HG02623 (cell line): Measurements from ENCODE around the gene NEK6.
"Not testable (repeated sequence)": the region's sequence is repeated elsewhere in the genome, so short reads cannot be mapped to it uniquely, and the experiment has no call there.

Experiments used
- ATAC-seq: cut with Tn5 transposase; IDR thresholded peaks from one replicate; pipeline ENCODE4 v1.9.1; 2021; ENCODE audit warnings: moderate library complexity; ENCODE audit not compliant: unreplicated experiment

The NEK6 gene

DNA sequence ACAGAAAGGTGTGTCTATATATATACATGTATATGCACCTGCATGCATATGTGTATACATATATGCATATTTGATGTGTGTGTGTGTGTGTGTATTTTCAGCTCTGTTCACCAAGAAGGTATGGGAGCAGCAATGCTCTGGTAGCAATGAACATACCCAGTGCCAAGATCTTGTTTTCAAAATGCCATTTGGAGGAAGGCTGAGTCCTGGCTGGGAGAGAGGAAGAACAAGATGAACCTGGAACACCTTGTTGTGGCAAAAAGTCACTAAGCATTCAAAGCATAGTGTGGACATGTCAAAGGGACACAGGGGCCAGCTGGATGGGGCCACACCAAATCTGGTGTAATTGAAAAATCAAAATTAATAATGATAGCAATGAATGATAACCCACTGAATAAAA lies 31.8 kb upstream of the NEK6 start:
- ATAC-seq, result no peak

DNA sequence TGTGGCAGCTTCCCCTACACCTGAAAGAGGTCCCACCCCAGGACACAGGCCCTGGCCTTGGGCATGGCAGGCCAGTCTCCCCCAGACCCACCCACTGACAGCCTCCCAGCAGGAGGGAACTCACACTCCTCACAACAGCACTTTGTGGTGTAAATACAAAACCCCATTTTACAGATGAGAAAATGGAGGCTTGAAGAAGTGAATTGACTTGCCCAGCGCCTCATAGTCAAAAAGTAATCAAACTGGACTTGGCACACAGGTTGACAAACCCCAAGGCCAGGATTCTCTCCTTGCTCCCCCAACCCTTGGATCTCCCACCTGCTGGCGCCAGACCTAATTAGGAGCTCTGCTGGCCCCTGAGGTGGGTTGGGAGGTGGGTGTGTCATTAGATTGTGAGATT lies 29.2 kb upstream of the NEK6 start:
- ATAC-seq, result no peak

DNA sequence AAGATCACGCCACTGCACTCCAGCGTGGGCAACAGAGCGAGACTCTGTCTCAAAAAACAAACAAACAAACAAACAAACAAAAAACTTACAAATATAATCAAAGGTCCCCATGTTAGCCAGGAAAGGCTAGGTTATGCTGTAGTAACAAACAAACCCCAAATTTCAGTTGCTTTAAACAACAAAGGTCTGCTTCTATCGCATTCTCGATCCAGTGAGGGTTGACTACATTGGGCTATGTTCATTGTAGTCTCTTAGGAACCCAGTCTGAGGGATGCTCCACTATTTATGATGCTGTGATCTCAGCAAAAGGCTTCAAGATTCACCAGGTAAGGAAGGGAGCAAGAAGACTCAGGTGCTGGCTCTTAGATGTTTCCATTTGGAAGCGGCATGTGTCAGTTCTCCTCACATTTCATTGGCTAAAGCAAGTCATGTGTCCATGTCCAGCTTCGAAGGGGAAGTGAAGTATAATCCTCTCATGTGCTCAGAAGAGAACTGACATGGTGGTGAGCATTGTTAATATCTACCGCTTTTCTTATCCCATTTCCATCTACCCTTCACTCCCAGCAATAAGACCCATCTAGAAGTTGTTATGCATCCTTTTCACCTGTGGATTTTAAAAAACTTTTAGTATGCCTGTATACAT lies 26.5 kb upstream of the NEK6 start:
- no peak for ATAC-seq

DNA sequence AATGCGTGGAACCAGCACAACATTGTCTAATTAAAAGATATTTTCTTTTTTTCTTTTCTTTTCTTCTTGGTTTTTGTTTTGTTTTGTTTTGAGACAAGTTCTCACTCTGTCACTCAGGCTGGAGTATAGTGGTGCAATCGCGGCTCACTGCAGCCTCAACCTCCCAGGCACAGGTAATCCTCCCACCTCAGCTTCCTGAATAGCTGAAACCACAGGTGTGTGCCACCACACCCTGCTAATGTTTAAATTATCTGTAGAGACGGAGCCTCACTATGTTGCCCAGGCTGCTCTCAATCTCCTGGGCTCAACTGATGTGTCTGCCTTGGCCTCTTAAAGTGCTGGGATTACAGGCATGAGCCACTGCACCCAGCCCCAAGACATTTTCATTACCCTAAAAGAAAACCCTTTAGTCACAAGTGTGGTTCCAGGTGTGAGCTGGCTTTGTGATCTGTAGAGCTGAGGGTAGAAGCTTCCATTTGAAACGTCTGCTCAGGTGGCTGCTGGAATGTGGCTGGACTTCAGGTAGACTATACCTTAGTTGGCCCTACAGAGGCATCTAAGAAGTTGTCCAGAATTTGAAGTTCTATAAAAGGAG lies 19.1 kb upstream of the NEK6 start:
- no peak for ATAC-seq

DNA sequence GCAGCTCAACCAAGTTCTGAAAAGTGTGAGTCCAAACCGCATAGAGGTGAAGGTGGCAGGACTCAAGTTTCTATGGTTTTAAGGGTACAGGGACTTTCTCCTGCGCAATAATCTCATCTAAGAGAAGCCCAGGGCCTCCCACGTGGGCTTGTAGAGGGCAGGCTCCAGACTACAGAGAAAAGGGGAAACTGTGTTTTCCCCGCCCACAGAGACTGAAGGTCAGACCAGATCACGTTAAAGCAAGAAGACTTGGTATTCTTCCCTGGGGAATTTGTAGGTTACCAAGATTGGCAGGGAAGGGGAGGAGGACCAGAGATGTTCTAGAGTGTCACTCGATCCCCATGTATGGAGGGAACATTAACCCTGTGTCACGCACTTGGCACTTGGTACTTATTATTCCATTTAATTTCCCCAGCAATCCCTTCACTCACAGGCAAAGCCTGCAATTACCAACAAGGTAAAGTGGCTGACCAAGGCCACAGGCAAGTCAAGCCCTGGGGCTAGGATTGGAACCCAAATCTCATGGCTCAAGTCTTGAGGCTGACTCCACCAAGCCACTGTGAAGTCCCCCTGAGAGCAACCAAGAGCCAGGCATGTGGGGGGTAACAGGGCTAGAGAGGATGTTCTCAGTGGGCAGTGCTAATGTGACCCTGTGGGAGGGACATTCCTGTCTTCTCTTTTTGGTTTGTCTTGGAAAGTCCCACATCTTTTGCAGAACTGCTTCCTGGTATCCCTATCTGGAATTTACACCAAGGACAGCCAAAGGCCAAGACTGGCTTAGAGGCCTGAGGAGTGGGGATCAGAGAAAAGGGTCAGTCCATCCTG lies 18.3 kb upstream of the NEK6 start:
- peak; percentile 61 for ATAC-seq

DNA sequence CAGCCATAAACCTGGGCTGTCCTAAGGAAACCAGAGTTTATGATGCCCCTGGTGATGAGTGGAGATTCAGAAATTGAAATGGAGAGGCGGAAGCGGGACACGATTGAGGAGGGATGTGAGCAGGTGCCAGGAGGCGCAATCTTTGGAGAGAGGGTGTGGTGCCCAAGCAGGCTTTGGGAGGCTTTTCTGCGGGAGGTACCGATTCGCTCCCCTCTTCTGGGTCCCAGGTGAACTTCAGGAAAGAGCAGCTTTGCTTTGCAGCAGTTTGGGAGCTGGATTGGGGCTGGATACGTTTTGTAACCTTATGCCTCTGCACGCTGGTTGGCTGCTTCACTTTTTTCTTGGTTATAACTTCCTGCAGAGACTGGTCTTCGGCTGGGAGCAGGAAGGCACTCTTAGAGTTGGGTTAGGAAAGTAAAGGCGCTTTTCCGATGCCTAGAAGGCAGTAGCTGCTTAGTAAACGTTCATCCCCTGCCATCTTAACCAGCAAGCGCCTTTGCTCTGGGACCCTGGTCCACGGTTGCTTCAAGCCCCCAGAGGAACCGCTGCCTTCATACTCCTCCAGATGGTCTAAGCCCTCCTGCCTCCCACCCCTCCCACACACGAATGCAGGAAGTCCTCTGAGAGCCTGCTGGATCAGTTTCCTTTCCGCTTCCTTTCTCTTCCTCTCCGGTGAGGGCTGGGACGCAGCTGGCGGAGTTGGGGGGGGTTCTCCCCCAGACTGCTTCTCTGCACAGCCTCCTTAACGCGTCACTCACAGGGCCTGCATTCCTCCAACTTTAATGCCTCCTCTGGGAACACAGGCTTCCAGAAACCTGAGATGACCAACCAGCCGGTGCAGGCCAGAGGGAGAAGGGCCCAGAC lies 15.2 kb upstream of the NEK6 start:
- no peak for ATAC-seq

DNA sequence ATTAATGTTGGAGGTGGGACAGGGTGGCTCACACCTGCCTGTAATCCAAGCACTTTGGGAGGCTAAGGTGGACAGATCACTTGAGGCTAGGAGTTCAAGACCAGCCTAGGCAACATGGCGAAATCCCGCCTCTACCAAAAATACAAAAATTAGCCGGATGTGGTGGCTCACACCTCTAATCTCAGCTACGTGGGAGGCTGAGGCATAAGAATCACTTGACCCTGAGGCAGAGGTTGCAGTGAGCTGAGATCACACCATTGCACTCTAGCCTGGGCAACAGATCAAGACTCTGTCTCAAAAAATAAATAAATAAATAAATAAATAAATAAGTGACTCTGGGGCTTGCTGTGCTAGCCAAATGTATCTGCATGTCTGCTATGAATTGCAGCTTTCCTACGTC lies 10.4 kb upstream of the NEK6 start:
- not testable (repeated sequence) for ATAC-seq

DNA sequence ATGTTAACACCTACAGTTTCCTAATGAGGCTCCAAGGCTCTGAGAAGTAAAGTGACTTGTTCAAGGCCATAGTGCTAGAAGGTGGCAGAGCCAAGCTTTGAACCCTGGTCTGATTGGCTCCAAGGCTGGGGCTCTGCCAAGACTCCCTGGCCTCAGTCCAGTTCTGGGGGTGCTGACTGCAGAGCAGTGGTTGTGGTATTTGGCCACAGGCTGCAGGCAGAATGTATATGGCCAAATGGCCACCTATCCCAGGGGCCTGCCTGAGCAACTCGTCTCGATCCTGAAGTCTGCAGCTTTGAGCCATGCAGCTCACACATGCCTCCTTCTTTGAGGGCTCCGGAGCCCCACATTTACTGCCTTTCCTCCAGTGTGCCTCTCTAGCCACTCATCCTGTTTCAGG lies 9.7 kb upstream of the NEK6 start:
- ATAC-seq, result no peak

DNA sequence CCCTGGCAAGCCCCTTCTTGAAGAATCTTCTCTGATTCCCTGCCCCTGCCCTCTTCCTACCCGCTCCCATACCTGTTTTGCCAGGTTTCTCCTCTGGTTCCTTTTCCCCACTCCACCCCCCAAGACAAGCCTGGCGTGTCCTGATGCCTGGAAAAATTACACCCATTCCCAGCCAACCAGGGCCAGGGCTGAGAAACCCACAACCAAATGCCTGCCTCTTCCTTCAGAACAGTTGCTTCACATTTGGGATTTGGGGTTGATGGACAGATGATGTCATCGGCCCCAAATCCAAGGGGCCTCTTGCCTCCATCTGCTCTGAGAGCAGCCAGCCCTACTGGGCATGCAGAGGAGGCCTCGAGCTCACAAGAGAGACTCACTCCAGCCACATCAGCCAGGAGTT lies 8.8 kb upstream of the NEK6 start:
- no peak for ATAC-seq

DNA sequence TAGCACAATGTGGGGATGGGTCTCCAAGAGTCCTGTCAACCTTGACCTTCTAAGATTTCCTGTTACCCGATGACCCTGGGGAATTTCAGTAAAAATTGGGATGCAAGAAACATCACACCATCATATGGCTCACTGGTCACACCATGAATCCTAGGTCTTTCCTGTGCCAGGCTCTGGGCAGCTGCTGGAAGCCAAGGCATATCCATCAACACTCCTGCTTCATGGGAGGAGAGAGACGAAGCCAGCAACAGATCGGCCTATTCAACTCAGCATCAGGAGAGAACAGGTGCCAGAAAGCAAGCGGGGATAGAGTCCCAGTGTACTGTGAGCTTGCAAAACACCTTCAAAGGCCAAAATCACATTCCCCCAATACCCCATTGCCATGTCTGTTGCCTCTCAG lies 6.5 kb upstream of the NEK6 start:
- no peak for ATAC-seq

DNA sequence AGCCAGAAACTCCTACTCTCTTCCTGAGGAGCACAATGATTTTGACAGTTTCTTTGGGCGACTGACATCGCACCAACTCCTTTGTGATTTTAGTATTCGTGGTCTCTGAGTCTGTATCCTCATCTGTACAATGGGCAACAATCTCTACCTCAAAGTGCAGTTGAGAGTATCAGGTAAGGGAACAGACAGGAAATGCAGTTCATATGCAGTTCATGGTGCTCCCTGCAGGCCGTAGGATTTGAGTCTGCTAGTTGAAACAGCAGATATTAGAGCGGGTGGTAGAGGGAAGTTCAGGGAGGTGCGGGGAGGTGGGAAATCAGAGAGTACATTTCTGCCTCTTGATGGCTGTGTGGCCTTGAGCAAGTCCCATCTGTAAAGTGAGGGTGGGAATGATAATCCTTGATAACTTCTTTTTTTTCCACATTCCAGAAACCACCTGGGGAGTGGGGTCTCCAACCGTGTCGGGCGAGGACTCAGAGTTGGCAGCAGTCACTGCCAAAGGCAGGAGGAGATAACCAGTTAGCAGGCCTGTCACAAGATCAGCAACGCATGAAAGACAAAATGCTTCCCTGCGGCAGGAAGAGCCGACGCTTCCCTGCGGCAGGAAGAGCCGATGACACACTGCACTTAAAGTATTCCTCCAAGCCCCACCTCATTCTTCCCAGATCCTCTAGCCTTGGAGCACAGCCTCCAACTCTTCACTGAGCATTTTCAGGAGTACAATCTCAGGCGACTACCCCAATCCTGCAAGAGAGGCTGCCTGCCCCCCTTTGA lies 6.0 kb upstream of the NEK6 start:
- ATAC-seq, result no peak

DNA sequence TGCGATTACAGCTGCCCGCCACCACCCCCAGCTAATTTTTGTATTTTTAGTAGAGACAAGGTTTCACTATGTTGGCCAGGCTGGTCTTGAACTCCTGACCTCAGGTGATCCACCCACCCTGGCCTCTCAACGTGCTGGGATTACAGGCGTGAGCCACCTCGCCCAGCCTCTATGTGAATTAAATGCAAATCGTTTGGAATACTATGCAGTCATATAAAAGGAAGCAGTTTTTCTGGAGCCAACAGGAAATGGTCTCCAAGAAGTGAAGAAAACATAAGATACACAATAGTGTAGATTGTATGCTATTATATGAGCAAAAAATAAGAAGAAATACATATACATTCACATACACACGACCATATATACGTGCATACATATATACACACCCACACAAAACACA lies 4.9 kb upstream of the NEK6 start:
- not testable (repeated sequence) for ATAC-seq

DNA sequence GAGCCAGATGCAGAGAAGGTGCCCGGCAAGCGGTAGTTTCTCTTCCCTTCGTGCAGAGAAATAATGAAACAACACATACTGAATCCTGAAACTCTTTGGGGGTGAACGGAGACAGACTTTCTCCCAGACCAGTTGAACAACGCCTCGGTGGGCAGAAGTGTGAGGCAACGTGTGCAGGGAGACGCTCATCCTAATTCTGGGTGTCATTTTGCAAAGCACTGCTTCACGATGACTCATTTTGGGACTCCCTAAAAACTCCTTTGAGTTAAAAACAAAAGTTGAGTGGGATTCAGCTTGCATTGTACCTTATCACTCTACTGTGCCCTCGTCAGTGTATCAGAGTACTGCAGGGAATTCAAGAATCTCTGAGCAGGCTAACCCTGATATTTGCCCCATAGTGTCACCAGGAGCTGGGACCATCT lies 3.5 kb upstream of the NEK6 start:
- ATAC-seq, result peak; percentile 43

DNA sequence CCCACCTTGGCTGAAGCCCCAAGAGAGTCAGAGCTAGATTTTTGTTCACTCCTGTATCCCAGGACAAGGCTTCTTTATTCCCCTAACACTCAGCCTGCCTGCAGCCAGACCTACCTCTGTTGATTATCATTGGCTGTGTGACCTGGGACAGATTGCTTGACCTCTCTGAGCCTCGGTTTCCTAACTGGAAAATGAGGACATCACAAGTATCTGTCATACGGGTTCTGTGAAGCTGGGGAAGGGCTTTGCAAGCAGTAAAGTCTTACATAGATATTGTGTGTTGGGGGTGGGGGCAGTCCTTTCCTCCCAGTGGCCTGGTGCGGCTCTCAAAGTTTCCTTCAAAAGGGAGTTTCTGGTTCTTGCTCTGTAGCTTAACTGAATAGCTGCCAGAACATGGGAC lies 2.5 kb upstream of the NEK6 start:
- no peak for ATAC-seq

DNA sequence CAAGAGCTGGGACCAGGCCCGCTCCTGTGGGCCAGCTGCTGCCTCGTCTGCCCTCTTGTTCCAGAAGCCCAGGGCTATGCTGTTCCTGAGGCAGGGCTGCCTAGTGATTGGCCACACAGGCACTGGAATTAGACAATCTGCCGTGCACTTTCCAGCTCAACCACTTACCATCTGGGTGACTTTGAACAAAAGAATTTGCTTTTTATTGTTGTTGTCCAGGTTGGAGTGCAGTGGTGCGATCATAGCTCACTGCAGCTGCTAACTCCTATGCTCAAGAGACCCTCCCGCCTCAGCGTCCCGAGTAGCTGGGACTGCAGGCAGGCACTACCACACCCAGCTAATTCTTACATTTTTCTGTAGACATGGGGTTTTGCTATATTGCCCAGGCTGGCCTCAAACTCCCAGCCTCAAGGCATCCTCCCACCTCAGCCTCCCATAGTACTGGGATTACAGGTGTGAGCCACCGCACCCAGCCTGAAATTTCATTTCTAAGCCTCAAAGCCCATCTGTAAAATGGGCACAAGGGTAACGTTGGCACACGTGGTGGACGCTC lies 1.2 kb upstream of the NEK6 start:
- no peak for ATAC-seq

DNA sequence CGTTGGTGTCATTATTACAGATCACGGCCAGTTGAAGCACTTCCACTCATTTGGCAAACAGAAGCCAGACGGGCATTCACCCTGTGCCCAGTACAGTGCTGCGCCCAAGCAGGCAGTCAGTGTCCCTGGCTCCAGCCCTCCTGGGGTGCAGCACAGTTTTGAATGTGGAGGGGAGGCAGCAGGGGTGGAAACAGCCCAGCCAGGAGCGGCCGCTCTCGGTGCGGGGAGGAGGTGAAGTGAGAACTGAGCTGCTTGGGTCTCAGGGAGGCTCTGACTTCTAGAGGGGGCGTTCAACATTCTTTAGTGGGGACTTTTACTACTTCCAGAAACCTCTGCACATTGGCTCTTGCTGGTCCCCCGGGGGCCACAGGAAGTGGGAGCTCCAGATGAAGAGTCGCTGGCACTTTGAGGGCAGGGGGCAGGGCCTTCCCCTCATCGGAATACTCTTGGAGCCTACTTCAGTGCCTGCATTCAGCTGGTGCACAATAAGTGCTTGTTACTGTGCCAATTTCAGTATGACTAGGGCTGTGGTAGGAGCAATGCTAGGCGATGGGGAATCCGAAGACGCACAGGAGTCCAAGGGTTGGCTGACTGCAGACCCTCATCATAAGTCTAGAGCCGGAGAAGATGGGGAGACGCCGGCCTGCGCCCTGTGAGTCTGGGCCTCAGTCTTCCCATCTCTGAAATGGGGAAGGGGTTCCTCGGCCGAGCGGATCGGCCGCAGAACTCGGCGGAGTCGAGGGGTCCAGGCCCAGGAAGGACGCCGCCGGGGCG lies 492 bp upstream of the NEK6 start:
- ATAC-seq, result no peak

DNA sequence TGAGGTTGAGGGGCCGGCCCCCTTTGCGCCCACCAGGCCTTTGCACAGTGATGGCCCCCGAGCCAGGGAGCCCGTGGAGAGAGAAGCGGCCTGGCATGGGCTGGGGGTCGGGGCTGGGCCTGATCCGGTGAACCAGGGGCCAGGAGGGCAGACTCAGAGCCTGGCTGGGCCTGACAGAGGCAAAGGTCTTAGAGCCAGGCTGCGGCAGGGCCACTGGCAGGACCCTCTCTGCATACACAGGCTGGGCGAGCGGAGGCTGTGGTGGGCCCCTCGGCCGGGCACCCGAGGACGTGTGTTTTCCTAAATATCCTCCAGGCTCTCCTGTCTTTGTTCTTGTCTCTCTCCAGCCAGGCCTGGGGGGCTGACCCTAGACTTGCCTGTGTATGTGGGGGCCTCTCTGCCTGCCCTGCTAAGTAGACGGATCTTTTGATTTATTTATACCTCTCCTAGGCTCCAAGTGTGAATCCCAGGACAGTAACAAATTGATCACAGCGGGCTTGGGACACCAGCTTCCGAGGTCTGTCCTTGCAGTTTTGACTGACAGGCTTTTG lies 933 bp downstream of the NEK6 start:
- no peak for ATAC-seq

DNA sequence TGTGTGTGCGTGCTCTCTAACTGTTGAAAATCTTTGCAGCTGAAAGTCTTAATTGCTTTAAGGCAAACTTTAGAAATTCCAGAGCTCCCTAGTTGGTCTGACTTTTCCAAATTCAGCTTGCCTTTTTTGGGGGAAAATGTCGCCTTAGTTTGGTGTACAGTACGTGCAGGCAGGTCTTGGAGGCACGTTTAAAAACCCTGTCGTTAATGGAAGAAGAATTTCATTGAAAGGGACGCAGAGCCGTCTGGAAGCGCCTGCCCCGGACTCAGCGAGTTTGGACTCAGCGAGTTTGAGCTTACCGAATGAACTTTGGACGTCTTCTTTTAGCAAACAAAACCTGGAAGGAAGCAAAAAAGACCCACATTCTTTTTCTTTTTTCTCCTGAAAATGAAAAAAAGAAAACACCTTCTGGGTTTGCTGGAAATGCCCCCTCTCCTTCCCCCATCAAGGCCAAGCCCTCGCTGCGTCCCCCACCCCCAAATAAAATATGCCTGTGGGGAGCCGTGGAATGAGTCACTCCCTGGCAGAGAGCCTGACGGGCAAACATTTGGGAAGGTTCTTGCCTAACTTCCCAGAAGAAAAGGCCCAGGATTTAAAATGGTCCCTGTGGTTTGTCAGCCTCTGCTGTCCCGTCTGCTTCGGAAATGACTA lies 1.5 kb downstream of the NEK6 start:
- no peak for ATAC-seq
